HTR-8/SVneo (cell line): Measurements from ENCODE around the gene PAM16.

Experiments
- DNase-seq: peaks from one replicate; pipeline ENCODE4 v3.0.0; 2011; ENCODE audit warnings: low spot score, mixed read lengths; ENCODE audit not compliant: insufficient read length
- FAIRE-seq: peaks from 2 replicates; lab custom pipeline; 2011; peaks lifted over from hg19 to GRCh38; lab: Jason Lieb, UNC

PAM16 gene

DNA sequence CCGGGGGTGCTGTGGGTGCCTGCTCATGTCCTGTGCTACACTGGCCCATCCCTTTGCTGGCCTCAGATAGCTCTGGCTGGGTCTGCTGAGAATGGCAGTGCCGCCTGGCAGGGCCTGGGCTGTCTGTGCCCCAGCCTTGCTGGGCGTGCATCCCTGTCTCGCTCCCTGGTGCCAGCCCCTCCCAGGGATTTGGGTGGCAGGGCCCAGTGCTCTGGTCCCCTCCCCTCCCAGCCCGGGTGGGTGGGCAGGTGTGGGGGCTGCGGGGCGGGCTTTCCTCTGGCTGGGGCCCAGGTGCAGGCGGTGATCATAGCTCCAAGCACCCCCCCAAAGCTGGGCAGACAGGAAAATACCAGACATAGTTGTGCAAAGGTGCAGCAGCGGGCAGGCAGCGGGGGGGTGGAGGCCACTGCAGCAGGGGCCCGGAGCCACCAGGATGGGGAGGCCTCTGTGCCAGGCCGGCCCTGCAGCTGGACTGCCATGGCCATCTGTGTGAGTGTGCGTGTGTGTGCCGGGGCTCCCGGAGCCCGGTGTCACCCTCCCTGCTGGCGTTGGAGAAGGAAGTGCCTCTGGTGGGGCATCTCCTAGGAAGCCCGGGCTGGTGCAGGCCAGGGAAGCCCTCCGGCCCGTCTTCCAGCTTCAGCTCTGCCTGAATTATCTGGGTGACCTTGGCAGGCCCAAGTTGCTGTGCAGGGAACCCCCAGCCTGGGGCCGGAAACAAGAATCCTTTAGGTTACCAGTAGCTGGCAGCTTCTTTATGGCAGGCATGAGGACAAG, 27.9 kb downstream of the PAM16 start:
- DNase-seq (no peak), FAIRE-seq (no peak)

DNA sequence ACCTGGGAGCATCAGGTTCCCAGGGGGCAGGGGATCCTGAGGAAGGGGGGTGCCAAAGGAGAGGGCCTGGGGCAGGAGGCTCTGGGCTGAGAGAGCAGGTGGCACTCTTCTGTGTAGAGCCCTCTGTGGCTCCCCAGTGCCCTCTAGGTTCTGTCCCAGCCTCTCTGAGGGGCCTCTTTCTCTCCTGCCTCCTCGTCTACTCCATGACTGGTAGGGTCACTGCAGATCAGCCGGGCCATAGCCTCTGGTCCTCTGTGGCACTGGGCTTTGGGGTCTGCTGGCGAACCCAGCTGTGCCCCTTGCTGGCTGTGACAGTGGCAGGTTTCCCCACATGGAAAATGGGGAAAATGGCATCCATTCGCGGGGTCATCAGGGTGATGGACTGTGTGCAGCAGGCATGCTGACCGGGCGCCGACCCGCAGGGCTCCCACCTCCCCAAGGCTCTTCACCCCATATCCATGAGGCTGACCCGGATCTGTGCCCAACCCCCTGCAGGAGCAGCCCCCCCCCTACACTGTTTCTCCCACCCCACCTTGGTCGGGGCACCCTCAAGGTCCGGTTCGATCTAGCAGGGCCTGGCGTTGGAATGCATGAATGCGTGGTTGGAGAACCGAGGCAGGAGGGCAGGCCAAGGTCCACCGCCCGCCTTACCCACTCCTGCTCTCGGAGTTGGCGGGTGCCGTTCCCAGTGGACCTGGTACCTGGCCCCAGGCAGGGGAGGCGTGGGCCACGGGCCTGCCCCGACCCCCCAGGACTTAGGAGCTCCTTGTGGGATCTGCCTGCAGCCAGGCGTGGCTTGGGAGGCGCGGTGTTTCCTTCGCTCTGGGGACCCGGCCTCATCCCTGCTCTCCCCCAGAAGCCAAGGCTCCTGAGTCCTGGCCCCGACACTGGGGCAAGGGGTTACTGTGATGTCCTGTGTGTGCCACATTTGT, 28.7 kb downstream of the PAM16 start:
- no peak for DNase-seq
- FAIRE-seq = no peak

DNA sequence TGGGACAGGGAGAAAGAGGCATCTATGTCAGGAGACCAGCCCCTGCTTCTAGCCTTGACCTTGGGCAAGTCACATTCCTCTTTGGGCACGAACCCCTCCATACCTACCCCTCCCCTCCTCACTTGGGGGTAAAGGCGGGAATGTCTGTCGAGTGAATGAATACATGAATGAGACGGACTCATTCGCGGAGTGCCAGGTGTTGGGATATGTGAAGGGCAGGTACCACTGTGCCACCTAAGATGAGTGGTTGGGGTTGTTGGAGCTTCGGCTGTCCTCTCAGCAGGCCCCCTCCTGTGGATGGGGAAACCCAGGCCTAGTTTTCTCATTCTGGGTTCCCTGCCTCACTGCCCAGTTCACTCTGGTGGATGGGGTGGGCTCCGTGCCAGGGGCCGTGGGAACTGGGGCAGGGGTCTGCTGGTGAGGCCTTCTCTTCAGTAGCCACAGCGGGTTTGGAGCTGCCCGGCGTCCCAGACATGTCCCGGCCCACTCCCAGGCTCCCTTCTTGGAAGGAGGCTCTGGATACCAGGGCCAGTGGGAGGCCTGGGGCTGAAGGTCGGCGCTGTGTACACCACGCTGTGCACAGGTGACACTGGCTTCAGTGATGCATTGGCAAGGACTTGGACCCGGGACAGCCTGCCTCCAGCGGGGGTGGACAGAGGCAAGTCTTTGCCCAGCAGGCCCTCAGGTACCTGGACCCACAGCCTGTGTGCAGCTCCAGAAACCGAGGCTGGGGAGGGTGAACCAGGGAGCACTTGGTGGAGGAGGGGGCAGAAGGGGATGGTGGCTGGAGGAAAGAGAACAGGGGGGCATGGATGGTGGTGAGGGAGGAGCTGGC, 29.6 kb downstream of the PAM16 start:
- FAIRE-seq = no peak

DNA sequence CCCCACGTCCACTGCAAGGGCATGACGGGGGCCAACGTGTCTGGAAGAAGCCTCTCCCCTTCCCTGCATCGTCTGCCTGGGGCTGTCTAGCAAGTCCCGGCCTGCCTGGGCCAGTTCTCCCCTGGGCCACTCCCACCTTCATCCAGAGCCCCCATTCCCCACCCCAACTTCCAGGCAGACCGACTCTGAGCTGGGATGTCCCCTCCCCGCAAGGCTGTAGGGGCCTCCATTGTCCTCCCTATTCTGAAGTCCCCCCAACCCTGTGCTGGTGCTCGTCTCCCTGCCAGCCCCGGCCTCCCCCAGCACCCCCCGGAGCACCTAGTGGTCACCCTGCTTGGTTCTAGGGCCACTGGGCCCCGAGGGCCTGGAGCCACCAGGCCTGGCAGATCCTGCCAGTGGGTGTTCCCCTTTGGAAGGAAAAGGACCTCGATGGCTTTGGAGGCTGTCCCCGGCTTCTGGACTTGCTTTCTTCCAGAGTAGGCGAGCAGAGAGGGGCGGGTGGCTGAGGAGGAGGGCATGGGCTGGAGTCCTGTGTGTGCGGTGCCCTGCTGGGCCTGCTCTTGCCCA, 30.5 kb downstream of the PAM16 start:
- DNase-seq (no peak), FAIRE-seq (no peak)

More for the DNA sequence above, 29.6 kb downstream of the PAM16 start:
- no peak for DNase-seq

DNA sequence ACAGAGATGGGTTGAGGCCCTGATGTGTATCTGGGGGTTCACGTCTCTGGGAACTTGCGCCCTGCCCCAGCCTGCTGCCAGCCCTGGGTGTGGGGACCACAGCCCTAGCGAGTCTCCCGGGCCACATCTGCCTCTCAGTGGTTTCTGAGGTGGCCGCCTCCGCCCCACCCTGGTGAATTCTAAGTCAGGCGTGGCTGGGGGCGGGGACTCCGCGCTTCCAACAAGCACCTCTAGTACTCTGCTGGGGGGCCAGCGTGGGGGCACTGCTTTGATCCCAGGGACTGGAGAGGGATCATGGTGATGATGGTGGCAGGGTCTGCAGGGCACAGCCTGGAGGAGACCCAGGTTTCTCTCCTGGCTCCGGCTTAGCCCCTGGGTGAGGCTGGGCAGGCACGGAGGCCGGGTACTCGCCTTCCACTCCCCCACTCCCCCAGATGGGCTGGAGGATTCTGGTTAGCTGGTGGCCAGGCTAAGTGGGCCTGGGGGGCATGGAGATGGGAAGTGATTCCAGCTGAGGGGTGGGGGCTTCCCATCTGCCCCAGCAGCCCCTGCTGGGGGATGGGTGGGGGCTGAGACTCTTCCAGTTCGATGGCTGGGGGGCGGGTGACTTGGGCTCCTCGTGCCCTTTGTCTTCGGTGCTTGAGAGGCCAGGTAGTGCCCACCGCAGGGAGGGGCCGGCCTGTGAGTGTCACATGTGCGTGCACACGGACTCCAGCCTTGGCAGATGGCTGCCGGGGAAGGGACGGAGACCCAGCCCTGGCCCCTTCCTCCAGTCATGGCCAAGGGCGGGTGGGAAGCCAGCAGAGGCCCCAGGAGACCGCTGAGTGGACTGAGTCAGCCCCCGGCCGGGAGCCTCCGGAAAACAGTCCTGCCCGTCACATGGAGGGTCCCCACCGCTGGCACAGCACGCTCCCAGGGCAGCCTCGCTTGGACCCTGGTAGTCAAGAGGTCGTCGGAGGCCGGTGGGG, 31.4 kb downstream of the PAM16 start:
- DNase-seq = no peak
- FAIRE-seq = no peak

DNA sequence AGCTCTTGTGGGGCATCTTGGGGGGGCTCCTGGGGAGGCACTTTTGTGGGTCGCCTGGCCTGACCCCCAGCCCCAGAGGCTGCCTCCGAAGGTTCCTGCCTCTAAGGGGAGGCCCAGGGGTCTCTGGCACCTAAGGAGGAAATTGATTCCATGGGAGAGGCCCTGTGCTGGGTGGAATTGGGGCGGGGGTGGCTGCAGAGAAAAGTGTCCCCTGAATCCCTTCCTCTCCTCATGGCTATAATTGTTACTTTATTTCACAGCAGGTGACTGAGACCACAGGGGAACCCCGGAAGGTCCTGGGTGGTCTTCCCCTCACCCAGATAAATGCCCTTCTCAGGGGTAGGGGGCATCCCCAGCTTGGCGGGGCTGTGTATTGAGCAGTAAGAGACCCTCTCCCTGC, 32.2 kb downstream of the PAM16 start:
- no peak for FAIRE-seq

DNA sequence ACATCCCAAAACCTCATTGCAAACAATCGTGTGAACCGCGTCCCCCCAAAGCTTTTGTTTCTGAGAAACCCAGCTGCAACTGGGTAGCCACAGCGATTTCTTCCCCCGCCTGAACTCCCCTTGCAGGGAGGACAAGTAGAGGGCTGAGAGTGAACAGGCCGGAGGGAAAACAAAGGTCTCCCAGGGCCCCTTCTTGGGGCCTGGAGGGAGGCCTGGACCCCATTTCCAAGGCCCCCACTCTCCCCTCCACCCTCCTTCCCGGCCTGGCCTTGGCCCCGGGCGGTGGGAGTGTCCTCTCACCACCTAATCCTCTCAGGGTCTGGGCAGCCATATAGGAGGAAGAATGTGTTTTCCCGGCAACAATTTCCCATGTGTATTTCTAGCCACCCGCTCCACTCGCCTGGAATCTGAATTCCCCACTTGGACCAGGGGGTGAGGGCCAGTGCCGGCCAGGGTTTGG, 32.6 kb downstream of the PAM16 start:
- no peak for DNase-seq
- FAIRE-seq = no peak

More for the DNA sequence above, 32.2 kb downstream of the PAM16 start:
- no peak for DNase-seq

DNA sequence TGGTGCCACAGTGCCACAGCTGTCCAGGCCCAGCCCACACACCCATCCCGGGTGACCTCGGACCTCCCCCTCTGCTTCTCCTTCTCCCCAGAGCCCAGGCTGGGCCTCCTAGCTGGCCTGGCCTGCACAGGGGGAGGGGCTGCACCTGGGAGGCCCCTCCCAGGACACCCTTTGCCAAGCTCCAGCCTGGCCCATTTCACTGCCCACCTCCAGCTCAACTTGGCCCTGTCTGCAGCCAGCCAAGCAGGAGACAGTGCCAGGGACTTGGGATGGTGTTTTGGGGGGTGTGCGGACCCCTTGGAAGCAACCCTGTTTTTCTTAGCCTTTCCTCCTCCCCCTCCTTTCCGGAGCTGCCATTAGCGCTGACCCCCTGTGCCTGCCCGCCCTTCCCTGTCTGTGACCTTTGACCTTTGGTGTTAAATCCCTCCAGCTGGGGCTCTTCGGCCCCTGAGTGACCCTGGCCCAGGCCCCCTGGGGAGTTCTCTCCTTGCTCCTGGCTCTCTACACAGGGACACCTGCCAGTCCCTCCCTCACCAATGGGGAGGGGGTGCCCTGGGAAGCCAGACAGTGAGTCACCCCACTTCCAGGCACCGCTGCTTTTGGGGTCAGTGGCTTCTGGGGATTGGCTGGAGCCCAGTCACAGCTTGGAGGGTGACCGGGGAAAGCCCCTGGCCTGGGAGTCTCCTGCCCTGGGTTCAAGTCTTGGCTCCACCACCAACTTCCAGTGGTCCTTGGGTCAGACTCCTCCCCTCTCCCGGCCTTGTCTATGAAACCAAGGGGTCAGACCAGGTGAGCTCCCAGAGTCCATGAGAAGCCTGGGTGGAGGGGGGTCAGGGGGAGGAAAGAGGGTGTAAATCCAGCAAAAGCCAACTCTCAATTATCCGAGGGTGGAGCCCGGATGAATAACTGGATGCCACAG, 33.3 kb downstream of the PAM16 start:
- no peak for FAIRE-seq
- DNase-seq = peak; percentile 42

DNA sequence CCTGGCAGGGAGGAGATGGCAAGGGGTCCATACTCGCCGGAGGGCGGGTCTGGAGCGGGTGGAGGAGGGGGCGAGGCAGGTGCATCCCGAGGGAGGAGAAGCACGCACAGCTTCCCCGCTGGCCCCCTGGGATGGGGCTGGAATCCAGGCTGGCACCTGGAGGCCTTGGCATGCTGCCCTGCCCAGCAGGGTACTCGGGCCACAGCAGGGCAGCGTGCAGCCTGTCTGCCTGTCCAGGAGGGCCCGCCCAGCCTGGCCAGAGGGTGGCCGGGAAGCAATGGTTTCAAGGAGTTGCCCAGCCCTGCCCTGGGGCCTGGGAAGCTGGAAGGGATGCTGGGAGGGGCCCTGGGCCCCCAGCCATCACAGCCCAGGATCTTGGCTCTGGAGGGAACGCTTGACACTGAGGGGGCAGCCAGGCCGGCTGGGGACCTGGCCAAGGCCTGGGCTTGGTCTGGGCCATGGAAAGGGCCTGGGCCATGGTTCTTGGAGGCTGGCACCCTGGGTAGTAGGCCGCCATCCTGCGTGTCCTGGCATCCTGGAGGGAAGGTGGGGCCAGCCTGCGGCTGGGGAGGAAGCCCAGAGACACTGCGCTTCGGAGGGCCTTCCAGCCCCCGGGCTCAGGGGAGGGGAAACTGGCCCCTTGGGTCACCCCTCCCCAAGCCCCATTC, 34.1 kb downstream of the PAM16 start:
- FAIRE-seq = peak; percentile 87
- peak; percentile 53 for DNase-seq

DNA sequence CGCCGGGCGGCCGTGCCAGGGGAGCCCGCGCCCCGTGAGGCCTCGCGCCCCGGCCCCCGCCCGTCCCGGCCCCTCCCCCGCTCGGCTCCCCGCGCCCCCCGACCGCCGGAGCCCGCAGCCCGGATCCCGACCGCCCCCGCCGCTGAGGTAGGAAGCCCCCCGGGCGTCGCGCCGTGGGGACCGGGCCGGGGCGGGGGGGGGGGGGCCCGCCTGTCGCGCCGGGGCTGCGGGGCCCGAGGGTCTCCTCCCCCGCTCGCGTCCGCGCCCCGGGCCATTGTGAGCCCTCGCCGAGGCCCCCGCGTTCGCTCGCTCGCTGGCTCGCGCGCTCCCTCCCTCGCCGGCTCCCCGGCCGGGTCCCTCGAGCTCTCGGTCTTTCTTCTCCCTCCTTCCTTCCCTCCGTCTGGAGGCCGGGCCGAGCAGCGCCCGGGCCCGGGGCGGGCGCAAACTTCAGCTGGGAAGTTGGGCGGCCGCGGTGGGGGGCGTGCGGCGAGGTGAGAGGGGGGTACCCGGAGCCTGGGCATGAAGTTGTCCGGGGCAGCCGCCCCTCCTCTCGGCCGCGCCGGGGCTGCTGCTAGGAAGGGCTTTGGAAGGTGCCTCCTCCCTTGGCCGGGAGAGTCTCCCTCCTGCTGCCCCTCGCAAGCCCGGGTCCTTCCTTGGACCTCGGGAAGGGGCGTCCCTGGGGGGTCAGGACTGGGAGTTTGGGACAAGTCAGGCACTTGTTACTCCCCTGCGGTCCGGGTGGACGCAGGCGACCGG, 34.8 kb downstream of the PAM16 start:
- DNase-seq = no peak

DNA sequence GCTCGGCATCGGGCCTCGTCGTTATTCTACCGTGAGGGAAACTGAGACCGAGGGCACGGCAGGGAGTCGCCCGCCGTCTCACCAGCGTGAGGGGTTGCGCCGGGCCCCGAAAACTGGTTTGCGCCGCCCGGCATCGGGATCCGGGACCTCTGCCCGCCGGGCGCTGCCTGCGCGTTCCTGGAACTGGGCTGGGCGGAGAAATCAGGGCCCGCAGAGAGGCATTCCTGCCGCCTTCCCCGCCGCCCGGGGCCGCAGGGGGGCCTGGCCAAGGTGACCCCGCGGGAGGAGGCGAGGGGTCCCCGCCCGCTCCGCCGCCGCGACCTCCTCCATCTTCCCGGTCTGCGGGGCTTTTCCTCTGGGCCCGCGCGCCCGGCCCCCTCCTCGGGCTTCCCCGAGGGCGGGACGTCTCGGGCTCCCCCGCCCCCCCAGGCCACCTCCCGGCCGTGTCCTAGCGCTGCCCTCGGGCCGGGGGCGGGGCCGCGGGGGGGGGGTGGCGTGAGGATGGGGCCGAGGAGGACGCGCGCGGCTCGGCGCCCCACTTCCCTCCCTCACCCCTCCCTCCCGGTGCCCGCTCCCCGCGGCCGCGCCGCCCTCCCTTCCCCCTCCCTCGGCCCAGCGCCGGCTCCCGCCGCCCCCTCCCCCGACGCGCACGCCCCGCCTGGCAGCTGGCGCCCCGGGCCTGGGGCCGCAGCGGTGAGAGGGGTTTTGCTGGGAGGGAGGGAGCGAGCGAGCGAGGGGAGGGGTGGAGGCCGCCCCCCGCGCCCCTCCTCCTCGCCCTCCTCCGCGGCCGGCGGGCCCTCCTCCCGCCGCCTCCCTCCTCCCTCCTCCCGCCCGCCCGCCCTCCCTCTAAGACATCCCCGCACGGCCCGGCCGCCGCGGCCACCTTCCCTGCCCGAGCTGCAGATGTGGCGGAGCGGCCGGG, 35.7 kb downstream of the PAM16 start, which contains the start of gene GLIS2:
TSS of gene GLIS2 (plus strand) at position 882 of the 922 bp plus-strand sequence. CDS start 16,214 bp downstream, outside the sequence.
- DNase-seq = peak; percentile 82
- peak; percentile 69 for FAIRE-seq

More for the DNA sequence above, 34.8 kb downstream of the PAM16 start:
- no peak for FAIRE-seq

DNA sequence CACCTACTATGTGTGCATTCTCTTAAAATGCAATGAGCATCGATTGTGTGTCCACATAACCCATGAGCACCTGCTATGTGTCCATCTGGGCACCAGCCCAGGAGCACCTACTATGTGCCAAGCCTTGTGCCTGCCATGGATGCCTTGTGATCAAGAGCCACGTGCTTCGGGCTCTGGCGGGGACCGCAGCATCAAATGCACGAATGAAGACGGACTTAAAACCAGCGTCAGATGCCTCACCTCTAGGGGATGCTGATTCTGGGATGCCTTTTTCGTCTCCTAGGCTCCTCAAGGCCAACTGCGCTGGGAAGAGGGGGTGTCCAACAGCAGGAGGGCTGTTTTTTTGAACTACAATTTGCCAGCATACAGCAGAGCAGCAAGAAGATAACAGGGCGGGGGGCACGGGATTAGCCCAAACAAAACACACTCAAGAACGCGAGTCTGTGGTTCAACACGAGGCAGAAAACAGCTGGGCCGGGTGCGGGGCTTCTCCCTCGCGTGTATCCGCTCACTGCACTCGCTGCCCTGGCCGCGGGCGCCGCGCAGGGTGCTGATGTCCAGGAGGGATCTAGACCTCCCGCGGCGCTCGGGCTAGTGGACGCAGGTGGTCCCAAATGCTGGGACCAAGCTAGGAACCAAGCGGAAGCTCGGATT, 36.5 kb downstream of the PAM16 start:
- peak; percentile 26 for DNase-seq
- FAIRE-seq = no peak

DNA sequence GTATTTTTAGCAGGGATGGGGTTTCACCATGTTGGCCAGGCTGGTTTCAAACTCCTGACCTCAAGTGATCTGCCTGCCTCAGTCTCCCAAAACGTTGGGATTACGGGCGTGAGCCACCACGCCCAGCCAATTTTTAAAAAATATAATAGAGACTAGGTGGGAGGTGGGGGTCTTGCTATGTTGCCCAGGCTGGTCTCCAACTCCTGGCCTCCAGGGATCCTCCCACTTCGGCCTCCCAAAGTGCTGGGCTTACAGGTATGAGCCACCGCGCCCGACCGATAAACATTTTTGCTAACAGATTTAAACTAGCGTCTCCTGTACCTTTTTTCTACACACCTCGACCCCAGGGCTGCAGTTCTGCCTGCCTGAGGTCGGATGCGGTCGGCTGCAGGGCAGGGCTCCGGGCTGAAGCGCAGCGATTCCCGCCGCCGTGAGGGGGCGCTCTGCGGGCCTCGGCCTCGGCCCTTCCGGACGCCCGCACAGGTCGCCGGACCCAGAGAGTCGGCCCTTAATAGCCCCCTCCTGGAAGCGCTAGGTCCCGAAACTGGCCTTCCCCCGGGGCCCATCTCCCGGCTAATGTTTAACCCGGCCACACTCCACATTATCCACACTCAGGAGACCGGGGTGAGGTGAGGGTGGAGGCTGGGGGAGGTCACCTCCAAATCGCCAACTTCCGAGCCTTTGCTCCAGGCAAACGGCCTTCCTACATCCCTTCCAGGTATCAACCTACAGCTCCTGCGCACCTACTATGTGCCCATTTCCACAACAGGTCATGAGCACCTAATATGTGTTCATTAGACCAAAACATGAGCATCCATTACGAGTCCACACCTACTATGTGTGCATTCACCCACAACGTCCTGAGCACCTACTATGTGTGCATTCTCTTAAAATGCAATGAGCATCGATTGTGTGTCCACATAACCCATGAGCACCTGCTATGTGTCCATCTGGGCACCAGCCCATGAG, 37.3 kb downstream of the PAM16 start:
- DNase-seq (no peak), FAIRE-seq (peak; percentile 77)

DNA sequence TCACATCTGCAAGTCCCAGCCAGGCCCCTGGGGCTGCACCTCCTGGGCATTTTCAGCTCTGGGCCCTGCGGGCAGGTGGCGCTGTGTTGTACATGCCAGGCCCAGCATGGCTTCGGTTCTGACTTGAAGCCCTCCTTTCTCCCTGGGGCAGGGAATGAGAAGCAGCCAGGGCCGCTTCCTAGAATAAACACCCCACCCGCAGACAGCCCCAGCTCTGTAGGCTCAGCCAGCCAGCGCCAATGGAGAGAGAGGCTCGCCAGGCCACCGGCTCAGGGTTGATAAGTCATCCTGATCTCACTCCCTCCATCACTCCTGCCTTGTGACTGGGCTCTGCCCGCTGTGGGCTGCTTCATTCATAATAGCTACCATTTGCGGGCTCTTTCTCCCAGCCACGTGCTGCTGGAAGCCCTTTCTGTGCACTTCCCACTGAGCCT, 41.3 kb downstream of the PAM16 start:
- FAIRE-seq (no peak), DNase-seq (peak; percentile 40)
